NOMO-1 treated with dmso at 0.1 percent for 144 hours (cell line): ENCODE data around the gene RABIF.
A peak's percentile ranks its signal among the peaks of the same experiment; 100 is the strongest.

Experiments
- DNase-seq: peaks from one replicate; lab custom pipeline; 2025; ENCODE audit not compliant: unreplicated experiment; lab: John Stamatoyannopoulos, UW

The RABIF gene

GRCh38 chr1:202879128-202879527, 9.8 kb downstream of the RABIF start:
- no peak for DNase-seq

GRCh38 chr1:202873026-202873425, 15.9 kb downstream of the RABIF start:
- no peak for DNase-seq

DNA sequence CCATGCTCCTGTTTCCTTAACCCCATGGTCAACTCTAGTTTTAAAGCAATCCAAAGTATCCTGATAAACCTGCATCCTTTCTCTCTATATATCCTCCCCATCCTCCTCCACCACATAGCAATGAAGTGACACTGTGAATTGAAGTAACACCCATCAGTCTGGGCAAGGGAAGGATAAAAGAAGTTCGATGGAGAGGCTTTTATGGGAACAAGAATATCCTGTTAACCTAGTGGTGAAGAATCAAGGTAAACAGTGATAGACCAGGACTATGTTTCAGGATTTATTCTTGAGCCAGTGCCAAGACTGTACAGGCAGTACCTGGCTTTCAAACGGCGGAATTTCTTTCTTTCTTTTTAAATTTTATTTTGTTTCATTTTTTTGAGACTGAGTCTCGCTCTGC, 17.6 kb downstream of the RABIF start:
- DNase-seq, result no peak

- no peak for DNase-seq
These were observed 26.0 kb downstream of the RABIF start for GRCh38 chr1:202862679-202863560.

GRCh38 chr1:202861420-202862132, 27.4 kb downstream of the RABIF start:
- DNase-seq, result peak; percentile 78

GRCh38 chr1:202860744-202861419, 28.1 kb downstream of the RABIF start:
- DNase-seq, result no peak

DNA sequence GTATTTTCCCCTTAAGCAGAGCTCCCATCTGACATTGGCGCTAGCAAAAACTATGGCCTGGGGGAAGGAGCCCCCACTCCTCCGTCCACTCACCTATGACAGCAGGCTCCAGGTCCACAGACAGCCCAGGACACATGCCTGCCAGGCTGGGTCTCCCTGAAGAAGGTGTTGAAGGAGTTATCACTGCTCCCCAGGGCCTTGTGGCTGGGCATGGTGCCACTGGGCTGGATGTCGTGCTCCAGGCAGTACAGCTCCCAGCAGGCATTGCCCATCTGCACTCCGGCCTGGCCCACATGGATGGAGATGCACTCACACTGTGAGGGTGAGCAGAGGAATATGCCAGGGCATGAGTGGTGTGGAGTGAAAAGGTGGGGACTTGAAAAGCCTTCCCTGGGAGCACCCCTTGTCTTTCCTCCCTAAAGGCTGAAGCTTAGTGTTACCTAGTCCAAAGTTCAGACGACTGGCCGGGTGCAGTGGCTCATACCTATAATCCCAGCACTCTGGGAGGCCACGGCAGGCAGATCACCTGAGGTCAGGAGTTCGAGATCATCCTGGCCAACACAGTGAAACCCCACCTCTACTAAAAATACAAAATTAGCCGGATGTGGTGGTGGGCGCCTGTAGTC, 30.0 kb downstream of the RABIF start:
- DNase-seq, result no peak

- peak; percentile 46 for DNase-seq
These were observed 30.6 kb downstream of the RABIF start for GRCh38 chr1:202858331-202858730.

GRCh38 chr1:202857136-202857610, 31.8 kb downstream of the RABIF start:
- no peak for DNase-seq

- DNase-seq, result no peak
These were observed 32.9 kb downstream of the RABIF start for GRCh38 chr1:202856014-202856413.

GRCh38 chr1:202854787-202855186, 34.2 kb downstream of the RABIF start:
- DNase-seq, result no peak

DNA sequence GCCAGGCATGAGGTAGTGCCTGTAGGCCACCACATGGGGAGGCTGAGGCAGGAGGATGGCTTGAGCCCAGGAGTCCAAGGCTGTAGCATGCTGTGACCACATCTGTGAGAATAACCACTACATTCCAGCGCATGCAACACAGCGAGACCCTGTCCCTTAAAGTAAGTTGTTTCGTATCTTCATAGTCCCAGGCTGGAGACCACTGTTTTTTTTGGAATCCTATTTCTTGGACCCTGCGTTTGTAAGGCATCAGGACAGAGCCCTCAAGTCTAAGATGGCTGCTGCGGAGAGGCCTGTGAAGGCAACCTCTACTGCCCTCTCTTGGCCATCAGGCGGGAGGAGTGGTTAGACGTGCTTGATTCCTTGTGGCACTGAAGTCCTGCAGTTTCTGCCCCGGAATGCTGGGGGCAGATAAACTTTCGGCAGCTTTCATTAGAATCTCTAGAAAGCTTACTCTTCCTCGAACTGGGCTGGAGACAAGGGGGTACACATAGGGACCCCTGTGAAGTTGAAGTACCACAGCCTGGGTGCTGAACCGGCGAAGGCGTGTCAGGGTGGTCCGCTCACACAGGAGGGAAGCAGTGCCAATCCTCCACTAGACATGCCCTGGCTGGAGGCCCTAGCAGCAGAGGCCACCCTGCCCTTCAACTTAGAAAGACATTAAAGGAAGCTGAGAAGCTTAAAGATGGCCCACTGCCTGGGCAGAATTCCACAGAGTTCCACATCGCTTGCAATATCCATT, 36.6 kb downstream of the RABIF start:
- DNase-seq, result peak; percentile 40

- DNase-seq, result no peak
These were observed 38.2 kb downstream of the RABIF start for GRCh38 chr1:202850593-202851362.

- no peak for DNase-seq
These were observed 40.8 kb downstream of the RABIF start for GRCh38 chr1:202848191-202848542.

DNA sequence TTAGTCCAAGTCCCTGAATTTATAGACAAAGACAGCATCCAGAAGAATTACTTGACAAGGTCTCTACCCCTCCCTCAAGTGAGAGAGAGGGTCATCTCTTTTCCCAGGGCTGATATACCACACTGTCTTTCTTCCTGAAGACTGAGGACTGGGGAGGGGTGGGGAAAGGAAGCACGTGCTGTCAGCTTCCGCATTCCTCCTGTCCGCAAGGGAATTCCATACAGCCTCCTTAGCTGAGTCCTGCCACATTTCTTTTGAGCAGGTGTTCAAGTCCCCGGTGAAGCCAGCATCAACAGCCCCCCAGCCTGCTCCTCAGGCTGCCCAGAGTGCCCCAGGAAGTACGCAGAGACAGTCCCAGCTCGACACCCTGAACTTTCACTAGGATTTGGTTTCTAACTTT, 44.0 kb downstream of the RABIF start:
- no peak for DNase-seq

DNA sequence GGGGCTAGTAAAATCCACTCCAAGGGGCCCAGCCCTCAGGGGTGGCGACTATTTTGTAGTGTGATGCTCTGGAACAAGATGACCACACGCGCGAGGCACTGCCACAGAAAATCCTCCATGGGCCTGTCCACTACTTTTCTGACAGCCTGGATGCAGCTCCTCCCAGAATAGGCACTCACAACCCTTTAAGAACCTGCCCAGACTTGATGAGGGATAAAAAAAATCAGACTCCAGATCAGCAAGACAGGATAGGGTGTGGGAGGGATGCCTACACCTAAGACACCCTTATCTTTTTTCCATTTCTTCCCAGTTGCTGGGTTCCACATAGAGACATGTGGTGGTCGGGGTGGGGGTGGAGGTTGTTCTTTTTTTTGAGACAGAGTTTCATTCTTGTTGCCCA, 44.7 kb downstream of the RABIF start:
- DNase-seq, result no peak

DNA sequence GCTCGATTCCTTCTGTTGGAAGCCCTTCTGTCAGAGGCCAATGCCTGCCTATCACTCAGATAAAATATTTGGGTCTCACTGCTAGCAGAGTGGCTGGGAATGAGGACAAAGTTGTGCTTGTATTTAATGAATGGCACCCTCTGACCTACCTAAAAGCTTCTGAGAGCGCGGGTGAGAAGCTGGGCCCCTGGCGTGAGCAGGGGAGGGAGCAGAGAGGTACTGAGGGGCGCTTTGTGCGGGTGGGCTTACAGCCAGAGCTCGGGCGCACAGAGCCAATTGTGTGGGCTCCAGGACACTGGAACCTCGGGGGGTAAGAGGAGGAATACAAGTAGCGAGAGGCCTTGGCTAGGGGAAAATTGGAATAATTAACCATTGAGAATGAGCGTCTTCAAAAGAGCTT, 45.9 kb downstream of the RABIF start:
- DNase-seq, result no peak

DNA sequence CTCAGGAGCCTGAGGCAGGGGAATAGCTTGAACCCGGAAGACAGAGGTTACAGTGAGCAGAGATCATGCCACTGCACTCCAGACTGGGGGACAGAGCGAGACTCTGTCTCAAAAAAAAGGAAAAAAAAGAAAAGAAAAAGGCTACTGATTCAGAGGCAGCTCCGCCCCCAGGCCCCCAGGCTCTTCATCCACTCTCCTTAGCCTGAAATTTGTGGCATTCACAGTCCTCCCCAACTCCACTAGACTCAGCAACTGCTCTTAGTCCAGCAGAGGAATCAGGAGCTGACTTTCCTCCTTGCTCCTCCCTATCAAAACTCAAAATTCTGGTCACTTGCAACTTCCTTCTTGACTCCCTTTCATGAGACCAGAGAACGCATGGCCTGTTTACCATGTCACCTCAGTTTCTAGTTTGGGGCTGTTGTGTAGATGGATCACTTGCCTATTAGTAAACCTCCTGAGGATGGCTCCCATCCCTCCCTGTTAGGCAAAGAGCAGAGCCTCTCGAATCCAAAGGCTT, 51.1 kb downstream of the RABIF start:
- DNase-seq, result no peak

- DNase-seq, result no peak
These were observed 52.1 kb downstream of the RABIF start for GRCh38 chr1:202836623-202837403.
